GM18951 (cell line): ENCODE results near the gene PROB1.

ENCODE experiments used
- POLR2A ChIP-seq: IDR thresholded peaks from 4 replicates; pipeline ENCODE4 v1.6.1; 2011; ENCODE audit warnings: mild to moderate bottlenecking; ENCODE audit not compliant: insufficient read length, insufficient read depth; ENCODE audit errors: extremely low read depth
- in situ Hi-C: fragments of 300-500 bp; cut with MboI; formaldehyde crosslinking; loops from one replicate; pipeline ENCODE4 v1.12.0; 2022; ENCODE audit warnings: low sequenced_read_pairs, mixed read lengths, inconsistent platforms; ENCODE audit not compliant: unreplicated experiment

Gene PROB1

DNA sequence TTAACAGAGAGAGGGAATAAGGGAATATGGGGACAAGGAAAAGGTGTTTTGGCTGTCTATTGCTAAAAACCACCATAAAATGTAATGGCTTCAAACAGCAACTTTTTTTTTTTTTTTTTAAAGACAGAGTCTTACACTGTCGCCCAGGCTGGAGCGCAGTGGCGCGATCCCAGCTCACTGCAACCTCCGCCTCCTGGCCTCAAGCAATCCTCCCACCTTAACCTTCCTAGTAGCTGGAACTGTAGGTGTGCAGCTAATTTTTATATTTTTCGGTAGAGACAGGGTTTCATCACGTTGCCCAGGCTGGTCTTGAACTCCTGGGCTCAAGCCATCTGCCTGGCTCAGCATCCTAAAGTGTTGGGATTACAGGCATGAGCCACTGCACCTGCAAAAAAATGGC, 13.3 kb upstream of the PROB1 start:
- TF ChIP-seq POLR2A: no peak
- in situ Hi-C loops: no loop called here

DNA sequence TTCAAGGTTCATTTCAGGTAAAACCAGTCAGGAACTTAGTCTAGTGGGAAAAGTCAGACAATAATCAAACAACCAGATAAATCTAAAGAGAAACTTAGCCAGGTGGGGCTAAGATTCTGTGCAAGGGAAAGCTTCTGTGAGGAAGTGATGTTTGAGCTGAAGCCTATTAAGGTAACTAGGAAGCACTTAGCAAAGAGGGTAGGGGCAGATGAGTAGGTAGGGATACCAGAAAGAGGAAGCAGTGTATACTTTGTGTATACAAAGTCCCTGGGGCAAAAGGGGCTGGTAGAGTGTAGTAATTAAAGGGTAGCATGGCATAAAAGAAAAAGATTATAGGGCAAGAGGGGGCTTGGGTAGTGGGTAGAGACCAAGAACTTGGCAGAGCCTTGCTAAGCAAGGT, 12.6 kb upstream of the PROB1 start:
- TF ChIP-seq POLR2A: no peak
- in situ Hi-C loops: no loop called here

DNA sequence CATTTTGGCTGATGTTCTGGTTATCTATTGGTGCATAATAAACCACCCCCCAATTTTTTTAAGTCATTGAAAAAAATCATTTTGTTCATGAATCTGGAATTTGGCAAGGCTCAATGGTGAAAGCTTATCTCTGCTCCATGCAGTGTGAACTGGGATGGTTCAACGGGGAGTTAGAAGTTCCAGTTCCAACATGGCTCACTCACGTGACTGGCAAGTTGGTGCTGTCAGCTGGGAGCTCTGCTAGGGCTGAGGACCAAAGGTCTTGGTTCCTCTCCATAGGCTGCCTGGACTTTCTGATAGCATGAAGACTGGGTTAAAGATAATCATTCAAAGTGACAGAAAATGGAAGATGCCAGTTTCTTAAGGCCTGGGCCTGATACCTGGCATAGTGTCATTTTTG, 12.1 kb upstream of the PROB1 start:
- in situ Hi-C loops: no loop called here
- TF ChIP-seq POLR2A: no peak

DNA sequence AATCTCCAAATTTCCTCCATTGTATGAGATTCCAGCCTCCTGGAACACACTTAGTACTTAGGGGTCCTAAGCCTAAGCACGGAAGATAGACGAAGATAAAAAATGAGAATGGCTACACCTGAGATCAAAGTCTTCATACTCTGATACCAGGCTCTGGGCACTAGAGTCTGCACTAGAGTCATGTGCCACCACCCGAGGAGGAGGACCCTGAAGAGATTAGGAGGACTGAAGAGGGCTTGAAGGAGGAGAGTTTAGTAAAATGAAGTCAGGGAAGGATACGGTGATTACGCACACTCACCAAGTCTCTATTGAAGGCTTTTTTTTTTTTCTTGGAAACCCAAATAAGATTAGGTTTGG, 9.6 kb upstream of the PROB1 start:
- in situ Hi-C loops: no loop called here
- TF ChIP-seq POLR2A: no peak

DNA sequence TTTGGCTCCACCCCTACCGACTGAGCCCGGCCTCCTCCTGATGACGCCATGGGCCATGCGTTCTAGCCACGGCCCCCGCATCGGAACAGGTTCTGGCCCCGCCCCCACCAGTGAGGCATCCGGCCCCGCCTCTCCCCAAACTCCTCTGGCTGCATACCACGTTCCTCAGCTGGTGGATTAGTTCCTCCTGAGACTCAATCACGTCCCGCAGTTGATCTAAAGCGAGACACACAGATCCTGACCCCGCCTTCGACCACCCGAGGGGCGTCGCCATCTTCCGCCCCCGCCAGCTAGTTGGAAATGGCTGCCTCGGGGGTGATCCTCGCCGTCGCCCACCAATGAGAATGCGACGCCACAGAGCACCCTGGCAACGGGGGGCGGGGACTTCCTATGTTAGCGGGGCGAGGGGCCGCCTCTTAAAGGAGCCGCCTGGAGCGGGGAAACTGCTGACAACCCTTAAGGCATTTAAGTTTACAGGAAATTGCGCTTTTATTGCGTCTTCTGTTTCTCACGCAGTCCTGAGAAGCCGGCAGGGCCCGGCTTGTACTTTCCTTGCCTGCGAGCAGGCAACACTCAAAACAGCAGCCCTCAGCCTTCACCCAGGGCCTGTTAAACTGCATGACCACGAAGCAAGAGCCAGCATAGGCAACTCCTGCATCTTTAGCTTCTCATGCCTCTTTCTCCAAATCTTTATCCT, 9.0 kb upstream of the PROB1 start, which contains the start of gene SPATA24:
SPATA24 (minus strand) TSS at position 303 of the 697 bp plus-strand sequence; CDS start at position 274, 29 bp downstream.
- TF ChIP-seq POLR2A: peak; percentile 55
- in situ Hi-C loops: no loop called here

DNA sequence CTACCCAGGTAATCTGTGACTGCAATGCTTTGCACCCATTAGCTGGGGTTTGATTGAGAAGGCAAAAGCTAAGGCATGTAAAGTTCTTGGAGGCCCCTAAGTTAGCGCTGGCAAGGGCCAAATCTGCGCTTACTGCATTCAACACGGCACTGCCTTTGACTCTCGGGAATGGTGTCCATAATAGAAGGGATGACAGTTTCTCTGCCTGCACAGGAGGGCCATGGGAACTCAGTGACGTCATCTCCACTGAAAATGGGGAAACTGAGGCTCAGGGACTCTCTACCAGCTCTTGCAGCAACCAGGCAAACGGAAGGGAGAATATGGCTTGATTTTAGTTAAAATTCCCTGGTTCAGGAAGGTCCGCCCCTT, 8.5 kb upstream of the PROB1 start:
- in situ Hi-C loops: no loop called here
- peak; percentile 0 for TF ChIP-seq POLR2A

DNA sequence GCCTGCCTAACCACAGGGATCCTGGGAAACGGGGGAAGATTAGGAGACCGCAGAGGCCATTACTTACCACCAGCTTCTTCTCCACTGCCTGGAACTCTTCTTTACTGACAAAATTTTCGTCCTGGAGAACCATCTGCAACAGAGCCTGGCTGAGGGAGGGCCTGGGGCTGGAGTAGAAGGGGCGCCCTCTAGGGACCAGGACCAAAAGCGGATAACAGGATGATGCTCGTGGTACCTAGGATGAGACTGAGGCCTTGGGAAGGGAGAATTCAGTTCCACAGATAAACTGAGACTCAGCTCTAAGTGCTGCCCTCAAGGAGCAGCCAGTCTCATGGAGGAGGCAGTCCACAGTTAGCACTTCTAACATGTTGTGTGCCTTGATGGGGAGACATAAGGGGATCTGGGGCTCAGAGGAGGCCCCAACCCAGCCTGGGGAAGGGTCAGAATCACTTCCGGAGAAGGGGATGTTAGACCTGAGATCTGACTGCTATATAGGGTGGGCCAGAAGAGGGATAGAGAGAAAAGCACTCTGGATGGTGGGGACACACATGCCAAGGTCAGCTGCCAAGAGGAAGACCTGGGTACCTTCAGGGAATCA, 7.8 kb upstream of the PROB1 start:
- TF ChIP-seq POLR2A: no peak
- in situ Hi-C loops: no loop called here

DNA sequence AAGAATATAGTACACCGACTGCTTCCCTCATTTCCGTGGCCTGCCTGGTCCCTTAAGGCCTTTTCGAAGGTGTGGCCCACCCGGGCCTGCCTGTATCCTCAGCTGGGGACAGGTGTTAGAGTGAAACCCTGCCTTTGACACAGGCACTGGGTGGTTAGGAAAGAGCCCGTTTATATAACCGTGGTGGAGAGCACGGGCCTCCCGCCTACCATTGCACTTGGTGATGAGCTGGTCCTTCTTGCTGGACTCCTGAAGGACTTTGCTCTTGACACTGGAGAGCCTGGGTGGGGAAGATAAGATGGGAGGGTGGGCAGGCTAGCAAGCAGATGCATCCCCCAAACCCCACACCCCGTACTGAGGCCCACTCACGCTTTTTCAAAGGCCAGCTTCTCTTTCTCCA, 6.6 kb upstream of the PROB1 start:
- in situ Hi-C loops: no loop called here
- TF ChIP-seq POLR2A: no peak

DNA sequence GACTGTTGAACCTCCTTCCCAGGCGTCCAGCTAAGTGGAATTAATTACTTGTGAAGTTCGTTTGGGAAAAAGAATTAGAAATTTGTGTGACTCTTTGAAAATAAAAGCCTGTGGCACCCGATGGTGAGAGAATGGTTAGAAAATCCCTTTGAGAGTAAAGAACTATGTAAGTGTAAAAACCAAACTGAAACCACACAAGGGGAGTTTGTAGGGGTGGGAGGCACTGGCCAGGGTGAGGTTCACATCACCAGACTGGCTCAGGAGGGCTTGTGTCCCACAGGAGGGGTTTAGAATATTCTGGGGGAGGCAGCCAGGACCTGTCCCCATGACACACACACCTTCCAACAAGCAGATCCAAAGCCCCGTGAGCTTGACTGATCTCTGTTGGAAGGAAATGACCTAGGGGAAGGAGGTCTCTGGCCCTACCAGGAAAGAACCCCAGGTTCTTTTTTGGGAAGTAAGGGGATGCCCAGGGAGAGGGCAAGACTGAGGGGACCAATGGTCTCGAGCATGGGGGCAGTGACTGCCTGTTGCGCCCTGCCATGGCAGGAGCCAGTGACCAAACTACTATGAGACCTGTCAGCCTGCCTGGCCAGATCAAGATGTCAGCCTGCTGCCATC, 4.7 kb upstream of the PROB1 start:
- in situ Hi-C loops: no loop called here
- peak; percentile 34 for TF ChIP-seq POLR2A

DNA sequence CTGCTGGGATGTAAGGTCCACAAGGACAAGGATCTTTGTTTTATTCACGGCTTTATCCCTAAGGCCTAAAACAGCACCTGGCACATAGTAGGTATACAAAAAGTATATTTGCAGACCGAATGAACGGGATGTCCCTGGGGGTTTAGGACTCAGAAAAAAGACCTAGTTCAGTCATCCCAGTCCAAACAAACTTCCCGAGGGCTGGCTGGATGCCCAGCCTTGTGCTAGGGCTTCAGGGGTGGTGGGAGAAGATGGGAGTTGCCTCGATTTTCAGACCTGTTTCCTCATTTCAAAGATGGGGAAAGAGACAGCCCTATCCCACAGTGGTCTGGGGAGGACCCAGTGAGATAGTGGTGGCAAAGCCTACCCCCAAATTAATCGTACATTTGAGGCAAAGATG, 3.0 kb upstream of the PROB1 start:
- no peak for TF ChIP-seq POLR2A
- in situ Hi-C loops: no loop called here

DNA sequence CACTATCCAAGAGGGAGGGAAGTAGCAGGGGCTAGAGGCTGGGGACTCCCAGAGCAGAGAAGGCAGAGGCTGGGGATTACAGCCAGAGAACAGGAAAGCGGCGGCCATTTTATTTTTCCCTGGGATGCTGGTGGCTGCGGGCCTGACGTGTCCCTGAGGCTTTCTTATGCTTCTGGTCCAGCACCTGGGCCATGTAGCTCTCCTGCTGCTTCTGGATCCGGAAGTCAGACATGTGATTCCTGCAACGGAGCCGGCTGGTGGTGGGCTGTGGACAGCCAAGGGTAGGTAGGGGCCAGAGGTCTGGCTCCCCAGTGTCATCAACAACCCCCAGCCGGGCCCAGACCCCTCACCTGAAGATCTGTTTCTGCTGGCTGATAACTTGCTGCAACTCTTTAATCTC, 1.8 kb upstream of the PROB1 start:
- in situ Hi-C loops: no loop called here
- TF ChIP-seq POLR2A: no peak

DNA sequence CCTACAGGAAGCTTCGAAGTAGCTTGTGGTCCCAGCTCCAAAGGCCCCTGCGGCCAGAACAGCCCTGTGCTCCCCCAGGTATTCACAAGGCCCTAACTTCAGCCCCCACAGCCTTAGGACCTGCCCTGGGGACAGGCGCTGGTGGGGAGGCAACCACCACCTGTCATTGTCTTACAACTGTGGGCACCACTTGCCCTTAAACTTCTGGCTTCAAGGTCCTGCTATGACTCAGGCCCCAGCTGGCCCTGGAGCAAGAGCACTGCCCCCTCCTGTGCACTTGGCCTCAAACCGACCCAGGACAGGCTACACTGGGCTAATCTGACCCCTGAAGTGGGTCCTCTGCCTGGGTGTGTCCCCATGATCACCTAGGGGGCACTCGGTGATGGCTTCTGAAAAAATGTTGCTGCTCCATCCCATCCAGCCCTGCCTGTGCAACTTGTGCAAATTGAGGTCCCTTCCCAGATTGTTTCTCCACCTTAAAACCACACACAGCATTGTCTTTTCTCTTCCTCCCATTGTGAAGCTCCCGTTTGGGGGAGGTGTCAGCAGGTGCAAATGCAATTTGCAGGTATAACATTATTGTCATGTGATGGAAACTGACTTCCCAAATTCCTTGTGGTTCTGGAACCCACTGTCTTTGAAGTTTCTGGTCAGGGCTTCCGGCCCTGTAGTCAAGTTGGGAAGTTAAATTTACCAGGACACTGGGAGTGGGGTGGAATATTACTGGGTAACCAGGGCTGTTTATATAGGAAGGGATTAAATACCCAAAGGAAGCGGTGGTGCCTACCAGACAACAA, 1.1 kb upstream of the PROB1 start:
- TF ChIP-seq POLR2A: no peak
- in situ Hi-C loops: no loop called here

DNA sequence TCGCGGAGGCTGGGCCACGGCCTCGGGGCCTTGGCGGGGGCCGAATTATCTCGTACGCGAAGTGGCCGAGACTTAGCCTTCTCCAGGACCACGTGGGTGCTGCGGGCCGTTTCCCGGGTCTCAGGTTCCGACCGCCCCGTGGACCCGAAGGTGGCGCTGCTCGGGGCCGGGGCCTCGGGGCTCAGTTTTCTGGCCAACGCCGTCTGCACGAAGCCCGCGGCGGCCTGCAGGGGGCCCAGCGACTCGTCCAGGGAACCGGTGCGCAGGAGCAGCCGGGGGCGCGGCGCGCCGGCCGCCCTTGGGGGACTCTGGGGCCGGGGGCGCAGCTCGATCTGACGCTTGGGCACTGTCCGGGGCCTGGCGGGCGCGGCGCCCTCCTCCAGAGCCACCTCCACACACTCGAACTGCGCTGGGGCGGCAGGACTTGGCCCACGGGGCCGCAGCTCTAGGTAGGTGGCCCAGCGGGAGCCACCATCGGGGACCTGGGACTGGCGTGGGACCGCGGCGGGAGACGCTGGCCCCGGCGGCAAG, 716 bp downstream of the PROB1 start:
- in situ Hi-C loops: no loop called here
- no peak for TF ChIP-seq POLR2A
